Common myeloid progenitor, CD34-positive (primary cell): ENCODE data around the gene CAMK2N1.

Source experiments
- CTCF ChIA-PET: fragments of 350-600 bp; sonication (Branson Sonifier 250); formaldehyde crosslinking; loops from one replicate; lab custom pipeline; 2021; ENCODE audit warnings: antibody characterized with exemption; lab: Charles Lee
- POLR2A ChIA-PET: fragments of 350-600 bp; sonication (Branson Sonifier 250); formaldehyde crosslinking; loops from one replicate; lab custom pipeline; 2021; ENCODE audit warnings: antibody characterized with exemption; lab: Charles Lee
- DNase-seq, 3 donors: peaks; one replicate each; pipeline versions ENCODE4 v3.0.0 to v3.0.0-alpha.2; 2013
- H3K27ac ChIP-seq, 2 experiments: 1 replicate in 1 of 2; 2 replicates in 1 of 2; pipeline ENCODE4 v1.7.0; 2013; ENCODE audit warnings: inconsistent platforms in 2 of 2, low read length in 2 of 2, mild to moderate bottlenecking in 2 of 2, low read depth in 1 of 2, moderate library complexity in 1 of 2; ENCODE audit not compliant: severe bottlenecking in 2 of 2, insufficient read depth in 1 of 2, poor library complexity in 1 of 2
- H3K27me3 ChIP-seq, 5 experiments: replicated peaks in 2 of 5; 1 replicate in 3 of 5; 2 replicates in 2 of 5; pipeline versions ENCODE4 v1.6.1 to v1.7.0; 2013; ENCODE audit warnings: low read length in 4 of 5, mild to moderate bottlenecking in 2 of 5, moderate library complexity in 2 of 5, inconsistent platforms in 1 of 5; ENCODE audit not compliant: insufficient read depth in 5 of 5, control insufficient read depth in 4 of 5
- H3K36me3 ChIP-seq, 4 experiments: 1 replicate in 2 of 4; 2 replicates in 2 of 4; pipeline versions ENCODE4 v1.6.1 to v1.7.0; 2013; ENCODE audit warnings: low read length in 3 of 4, control low read depth in 1 of 4, mild to moderate bottlenecking in 1 of 4; ENCODE audit not compliant: control insufficient read depth in 4 of 4, insufficient read depth in 4 of 4
- H3K4me1 ChIP-seq, 4 experiments: 1 replicate in 3 of 4; 2 replicates in 1 of 4; pipeline versions ENCODE4 v1.6.1 to v1.7.1; 2013; ENCODE audit warnings: low read length in 3 of 4, mild to moderate bottlenecking in 3 of 4, control low read depth in 1 of 4, inconsistent platforms in 1 of 4, moderate library complexity in 1 of 4; ENCODE audit not compliant: control insufficient read depth in 4 of 4, insufficient read depth in 4 of 4; ENCODE audit errors: control extremely low read depth in 1 of 4
- H3K4me3 ChIP-seq, 7 experiments: 1 replicate in 4 of 7; 2 replicates in 3 of 7; pipeline versions ENCODE4 v1.5.1 to v1.7.0; 2013; ENCODE audit warnings: mild to moderate bottlenecking in 7 of 7, low read length in 6 of 7, moderate library complexity in 6 of 7, inconsistent platforms in 2 of 7, low read depth in 2 of 7, control low read depth in 1 of 7; ENCODE audit not compliant: insufficient read depth in 4 of 7, control insufficient read depth in 1 of 7; ENCODE audit errors: extremely low read depth in 1 of 7
- H3K9me3 ChIP-seq, 5 experiments: 1 replicate in 4 of 5; 2 replicates in 1 of 5; pipeline versions ENCODE4 v1.6.1 to v1.7.1; 2013; ENCODE audit warnings: low read length in 4 of 5, mild to moderate bottlenecking in 2 of 5, inconsistent platforms in 1 of 5, low read depth in 1 of 5, moderate library complexity in 1 of 5; ENCODE audit not compliant: control insufficient read depth in 4 of 5, insufficient read depth in 2 of 5; ENCODE audit errors: control extremely low read depth in 1 of 5
- WGBS: methylation state at CpG from one replicate; pipeline ENCODE4 v1.1.5; 2013; ENCODE audit not compliant: insufficient coverage; 5-methylcytosine and 5-hydroxymethylcytosine counted together

The CAMK2N1 gene

GRCh38 chr1:20493839-20494608, 8.0 kb upstream of the CAMK2N1 start:
- Histone ChIP-seq H3K9me3 (no peaks in the 10 kb centered on the region), H3K4me1 (peaks cover 0 to 5% (median 4%) of the 10 kb centered on the region in 4 experiments), H3K27me3 (peaks cover 6 to 43% (median 12%) of the 10 kb centered on the region in 5 experiments), H3K4me3 (no peak overlapping the region), H3K27ac (no peak overlapping the region), H3K36me3 (peaks cover 3 to 13% (median 8%) of the 10 kb centered on the region in 4 experiments)
- ChIA-PET CTCF (interaction anchor here (1.0 to 2.3 kb wide), 11 partner anchors 9 to 573 kb away, joined by 3 to 8 read pairs (median 3); no protein-coding TSS in a partner anchor), POLR2A (interaction anchor here (0.6 to 0.9 kb wide), 3 partner anchors 9 to 235 kb away, joined by 3 to 6 read pairs (median 3); partner anchors contain the start of gene MUL1)
- DNase-seq = peak; percentile 78 to 88 (median 85)
- WGBS = 2% methylated on average over 9 of the region's 16 CpGs

- ChIA-PET POLR2A (interaction anchor here (0.6 to 0.9 kb wide), 2 partner anchors 9 to 234 kb away, joined by 3 to 6 read pairs; no protein-coding TSS in a partner anchor), CTCF (interaction anchor here (1.0 to 2.3 kb wide), 8 partner anchors 9 to 573 kb away, joined by 3 to 8 read pairs (median 4); no protein-coding TSS in a partner anchor)
- peaks cover 0 to 5% (median 4%) of the 10 kb centered on the region in 4 experiments for H3K4me1 ChIP-seq
- peaks cover 0 to 7% (median 2%) of the 10 kb centered on the region in 4 experiments for H3K36me3 ChIP-seq
- no peak overlapping the region for H3K4me3 ChIP-seq
- no peak for DNase-seq
- peaks cover 6 to 51% (median 18%) of the 10 kb centered on the region in 5 experiments for H3K27me3 ChIP-seq
- H3K9me3 ChIP-seq = no peaks in the 10 kb centered on the region
- no peak overlapping the region for H3K27ac ChIP-seq
- WGBS = 14% methylated on average over 2 of the region's 5 CpGs
Observed at GRCh38 chr1:20493309-20493708, 7.3 kb upstream of the CAMK2N1 start.

DNA sequence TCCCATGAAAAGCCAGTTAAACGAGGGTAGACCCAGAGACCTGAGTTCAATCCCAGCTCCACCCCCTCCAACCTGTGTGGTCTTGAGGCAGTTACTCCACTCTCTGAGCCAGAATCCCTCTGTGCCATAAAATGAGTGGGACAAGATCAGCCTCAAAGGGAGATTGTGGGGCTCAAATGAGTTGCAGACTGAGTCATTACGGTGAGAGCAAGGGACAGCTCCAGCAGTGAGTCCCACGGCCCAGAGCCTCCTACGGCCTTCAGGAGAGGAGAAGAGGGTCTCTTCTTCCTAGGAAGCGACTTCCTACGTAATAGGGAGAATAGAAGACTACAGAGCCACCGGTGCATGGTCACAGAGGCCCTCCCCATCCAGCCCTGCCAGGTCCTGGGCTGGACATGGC, 6.7 kb upstream of the CAMK2N1 start:
- Histone ChIP-seq H3K9me3 (no peaks in the 10 kb centered on the region), H3K4me3 (no peak overlapping the region), H3K36me3 (peaks cover 0 to 2% (median 0%) of the 10 kb centered on the region in 4 experiments), H3K27me3 (peaks cover 6 to 56% (median 22%) of the 10 kb centered on the region in 5 experiments), H3K4me1 (peaks cover 0 to 5% (median 4%) of the 10 kb centered on the region in 4 experiments), H3K27ac (no peak overlapping the region)
- ChIA-PET POLR2A (no interaction called here), CTCF (interaction anchor here (0.6 to 1.3 kb wide), 4 partner anchors 8 to 575 kb away, joined by 3 to 5 read pairs (median 3); no protein-coding TSS in a partner anchor)
- 63% methylated on average over 6 of the region's 7 CpGs for WGBS
- no peak for DNase-seq

DNA sequence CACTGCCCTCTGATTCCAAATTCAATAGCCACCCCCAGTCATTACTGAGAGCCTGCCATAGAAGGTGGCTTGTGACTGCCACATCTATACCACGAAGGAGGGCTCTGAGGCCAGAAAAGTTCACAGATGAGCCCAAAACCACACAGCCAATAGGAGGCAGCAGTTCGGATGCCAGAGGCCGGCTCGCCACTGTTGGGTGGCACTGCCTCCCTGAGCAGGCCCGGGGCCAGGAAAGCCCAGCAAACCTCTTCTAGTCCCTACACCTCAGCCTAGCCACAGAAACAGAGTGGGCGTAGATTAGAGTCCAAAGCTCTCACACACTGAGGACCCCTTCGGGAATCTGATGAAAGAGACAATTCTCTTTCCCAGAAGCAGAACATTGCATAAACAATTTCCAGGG, 5.9 kb upstream of the CAMK2N1 start:
- peaks cover 0 to 5% (median 5%) of the 10 kb centered on the region in 4 experiments for H3K4me1 ChIP-seq
- no peaks in the 10 kb centered on the region for H3K36me3 ChIP-seq
- H3K27ac ChIP-seq = no peak overlapping the region
- 79% methylated on average over 7 of the region's 7 CpGs for WGBS
- no peak for DNase-seq
- ChIA-PET CTCF (interaction anchor here (0.9 kb wide), 1 partner anchor 115 kb away, joined by 3 read pairs; no protein-coding TSS in a partner anchor), POLR2A (no interaction called here)
- no peaks in the 10 kb centered on the region for H3K9me3 ChIP-seq
- H3K4me3 ChIP-seq = no peak overlapping the region
- H3K27me3 ChIP-seq = peaks cover 6 to 65% (median 29%) of the 10 kb centered on the region in 5 experiments

DNA sequence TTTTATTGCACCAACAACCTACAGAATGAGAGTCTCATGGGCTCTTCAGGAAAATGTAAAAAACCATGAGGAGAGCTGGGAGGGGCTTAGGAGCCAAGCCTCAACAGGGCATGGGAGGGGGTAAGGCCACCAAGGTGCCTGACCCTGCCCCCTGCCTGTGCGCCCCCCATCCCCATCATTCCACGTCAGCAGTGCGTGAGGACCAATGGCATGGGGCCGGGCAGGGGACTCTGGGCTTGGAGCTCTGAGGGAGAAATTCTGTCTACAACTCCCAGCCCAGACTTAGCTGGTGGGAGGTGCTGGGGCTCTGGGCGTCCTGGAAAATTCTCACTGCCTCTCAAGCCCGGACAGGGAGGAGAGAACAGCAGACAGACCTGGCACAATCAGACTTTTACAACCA, 5.2 kb upstream of the CAMK2N1 start:
- 50% methylated on average over 1 of the region's 6 CpGs for WGBS
- H3K36me3 ChIP-seq = no peaks in the 10 kb centered on the region
- peaks cover 6 to 72% (median 32%) of the 10 kb centered on the region in 5 experiments for H3K27me3 ChIP-seq
- ChIA-PET POLR2A (no interaction called here), CTCF (interaction anchor here (0.9 to 2.1 kb wide), 2 partner anchors 15 to 275 kb away, joined by 3 to 7 read pairs; no protein-coding TSS in a partner anchor)
- no peak for DNase-seq
- H3K27ac ChIP-seq = no peak overlapping the region
- H3K4me3 ChIP-seq = no peak overlapping the region
- H3K9me3 ChIP-seq = no peaks in the 10 kb centered on the region
- H3K4me1 ChIP-seq = peaks cover 0 to 12% (median 8%) of the 10 kb centered on the region in 4 experiments

GRCh38 chr1:20487236-20487590, 1.2 kb upstream of the CAMK2N1 start:
- no peaks in the 10 kb centered on the region for H3K36me3 ChIP-seq
- H3K27ac ChIP-seq = no peak overlapping the region
- H3K9me3 ChIP-seq = no peaks in the 10 kb centered on the region
- no peak for DNase-seq
- no peak overlapping the region for H3K4me3 ChIP-seq
- H3K27me3 ChIP-seq = peaks cover 10 to 95% (median 41%) of the 10 kb centered on the region in 5 experiments
- ChIA-PET POLR2A (no interaction called here), CTCF (interaction anchor here (1.0 kb wide), 1 partner anchor 1805 kb away, joined by 3 read pairs; no protein-coding TSS in a partner anchor)
- H3K4me1 ChIP-seq = peaks cover 0 to 29% (median 14%) of the 10 kb centered on the region in 4 experiments
- WGBS = 0% methylated on average over 2 of the region's 4 CpGs
